HepG2 (cell line): ENCODE data around the gene RAB8A.

Source experiments
- DNMT1 ChIP-seq: sonication (generic); formaldehyde crosslinking; IDR thresholded peaks from 2 replicates; pipeline ENCODE4 v1.5.1; 2020; ENCODE audit warnings: mild to moderate bottlenecking, missing genetic modification reagents
- EZH2 ChIP-seq: conservative IDR thresholded peaks from 2 replicates; pipeline ENCODE4 v1.6.1; 2012; ENCODE audit warnings: mild to moderate bottlenecking, low read depth, low read length, moderate library complexity
- HNRNPUL1 ChIP-seq: fragments of 200-400 bp; formaldehyde crosslinking; IDR thresholded peaks from 2 replicates; pipeline ENCODE4 v1.6.1; 2017; ENCODE audit warnings: low read depth, mild to moderate bottlenecking, low read length, moderate library complexity
- MAZ ChIP-seq, 2 experiments: sonication (generic) in 1 of 2; formaldehyde crosslinking in 1 of 2; IDR thresholded peaks; 2 replicates each; pipeline versions ENCODE4 v1.5.0 to v1.6.1; 2012 to 2020; ENCODE audit warnings: low read depth in 2 of 2, mild to moderate bottlenecking in 2 of 2, borderline replicate concordance in 1 of 2, improper control_type of control experiment in 1 of 2, low read length in 1 of 2, missing genetic modification reagents in 1 of 2, moderate library complexity in 1 of 2
- POLR2A ChIP-seq, 2 experiments: IDR thresholded peaks; 2 replicates each; pipeline ENCODE4 v1.6.1; 2011; ENCODE audit warnings: low read depth in 2 of 2, low read length in 2 of 2, mild to moderate bottlenecking in 1 of 2, moderate library complexity in 1 of 2; ENCODE audit not compliant: insufficient read depth in 1 of 2
- PREB ChIP-seq: sonication (generic); formaldehyde crosslinking; IDR thresholded peaks from 2 replicates; pipeline ENCODE4 v1.4.0; 2020; ENCODE audit warnings: missing genetic modification reagents
- REST ChIP-seq, 2 experiments: IDR thresholded peaks; 2 replicates each; pipeline ENCODE4 v1.6.1; 2011 to 2012; ENCODE audit warnings: low read length in 2 of 2, borderline replicate concordance in 1 of 2, low read depth in 1 of 2, mild to moderate bottlenecking in 1 of 2, moderate library complexity in 1 of 2
- SAFB2 ChIP-seq: sonication (generic); formaldehyde crosslinking; IDR thresholded peaks from 2 replicates; pipeline ENCODE4 v1.5.1; 2020; ENCODE audit warnings: missing genetic modification reagents, low read depth, mild to moderate bottlenecking, borderline replicate concordance
- TAF1 ChIP-seq: sonication (generic); formaldehyde crosslinking; IDR thresholded peaks from 2 replicates; pipeline ENCODE4 v1.4.0; 2020; ENCODE audit warnings: missing genetic modification reagents
- ZFYVE20 ChIP-seq: sonication (generic); formaldehyde crosslinking; IDR thresholded peaks from 2 replicates; pipeline ENCODE4 v1.8.0; 2023; ENCODE audit warnings: low read depth, mild to moderate bottlenecking, moderate library complexity, missing genetic modification reagents, borderline replicate concordance
- ZMYM2 ChIP-seq: sonication (generic); formaldehyde crosslinking; IDR thresholded peaks from 2 replicates; pipeline ENCODE4 v1.8.0; 2022; ENCODE audit warnings: mild to moderate bottlenecking, missing genetic modification reagents
- ZNF263 ChIP-seq: sonication (generic); formaldehyde crosslinking; IDR thresholded peaks from 2 replicates; pipeline ENCODE4 v1.4.0; 2020; ENCODE audit warnings: missing genetic modification reagents
- ZNF784 ChIP-seq: sonication (generic); formaldehyde crosslinking; IDR thresholded peaks from 2 replicates; pipeline ENCODE4 v1.5.1; 2020; ENCODE audit warnings: missing genetic modification reagents, mild to moderate bottlenecking, borderline replicate concordance

GRCh38 chr19:16061943-16062342 is 49.7 kb upstream of the RAB8A start:
- TF ChIP-seq TAF1 (CRISPR knock-in tag) (no peak), PREB (no peak), ZFYVE20 (CRISPR knock-in tag) (no peak), ZMYM2 (CRISPR knock-in tag) (no peak), MAZ (IDR thresholded peaks at IDR 0.05; ENCODE audit: borderline replicate concordance, low read depth, low read length) (no peak), MAZ (CRISPR knock-in tag; IDR thresholded peaks at IDR 0.05; ENCODE audit: low read depth) (no peak), SAFB2 (CRISPR knock-in tag) (no peak), POLR2A (IDR thresholded peaks at IDR 0.05; ENCODE audit: insufficient read depth in 1 of 2, low read depth in 2 of 2, low read length in 2 of 2) (no peak), EZH2 (no peak), ZNF784 (CRISPR knock-in tag) (no peak), DNMT1 (CRISPR knock-in tag) (no peak), HNRNPUL1 (no peak), REST (IDR thresholded peaks at IDR 0.05; ENCODE audit: borderline replicate concordance in 1 of 2, low read depth in 1 of 2, low read length in 2 of 2) (no peak), ZNF263 (CRISPR knock-in tag) (no peak)
